ENCODE results near the gene HIPK4.
"Not testable (repeated sequence)": the region's sequence is repeated elsewhere in the genome, so short reads cannot be mapped to it uniquely, and the experiment has no call there.

Gene HIPK4

GRCh38 chr19:40335855-40336600 lies 54.0 kb downstream of the HIPK4 start:
- no peak for DNase-seq

GRCh38 chr19:40335101-40335500 lies 54.9 kb downstream of the HIPK4 start:
- no peak for DNase-seq

GRCh38 chr19:40333083-40333482 lies 56.9 kb downstream of the HIPK4 start:
- not testable (repeated sequence) for DNase-seq

DNA sequence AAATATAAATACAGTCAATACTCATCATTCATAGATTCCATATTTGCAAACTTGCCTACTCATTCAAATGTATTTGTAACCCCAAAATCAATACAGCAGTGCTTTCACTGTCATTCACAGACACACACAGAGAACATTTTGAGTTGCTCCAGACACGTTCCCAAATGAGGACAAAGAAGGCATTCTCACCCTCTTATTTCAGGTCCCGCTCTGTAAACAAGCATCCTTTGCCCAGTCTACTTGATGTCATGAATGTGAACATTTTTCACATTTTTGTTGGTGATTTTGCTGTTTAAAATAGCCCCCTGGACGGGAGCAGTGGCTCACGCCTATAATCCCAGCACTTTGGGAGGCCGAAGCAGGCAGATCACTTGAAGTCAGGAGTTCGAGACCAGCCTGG lies 57.3 kb downstream of the HIPK4 start:
- no peak for DNase-seq

DNA sequence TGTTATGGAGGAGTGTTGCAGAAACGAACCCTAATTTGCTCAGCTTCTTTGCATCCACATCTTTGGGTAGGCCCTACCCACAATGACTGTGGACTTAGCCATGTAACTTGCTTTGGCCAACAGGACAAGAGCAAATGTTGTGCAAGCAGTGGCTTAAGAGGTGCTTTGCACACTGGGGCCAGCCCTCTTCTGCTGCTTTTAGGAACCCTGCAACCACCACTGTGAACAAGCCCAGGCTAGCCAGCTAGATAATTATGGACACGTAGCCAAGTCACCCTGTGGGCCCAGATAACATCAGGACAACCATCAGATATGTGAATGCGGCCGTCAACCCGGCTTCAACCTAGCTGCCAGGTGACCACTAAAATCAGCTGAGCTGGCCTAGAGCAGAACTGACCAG lies 58.9 kb downstream of the HIPK4 start:
- DNase-seq = peak in 1 of 2 donors; percentile 19

Data from CD4-positive, alpha-beta T cell treated with Interleukin-1 beta for 1 hour (primary cell).